HepG2 (cell line): ENCODE measurements around the gene GRM7. TPM values are rescaled to one million over a fixed set of nuclear protein-coding genes. Genes with fewer than 3 reads are reported as not detected.

Source experiments
- ATAC-seq: fragments of 200-7000 bp; cut with Tn5 transposase; 3 replicates; pipeline ENCODE4 v1.9.1; 2020; ENCODE audit warnings: mild to moderate bottlenecking, moderate library complexity
- BruUV-seq: library from RNA; stranded (reverse); fragments of 400-500 nt; replicated peaks from 2 replicates; lab custom pipeline; 2021; lab: Mats Ljungman, UMichigan
- CTCF ChIA-PET: fragments of 300-600 bp; formaldehyde crosslinking; extraction: SDS; loops from one replicate; lab custom pipeline; 2021; ENCODE audit warnings: low total read pairs, inconsistent platforms, low intra/inter-chr PET ratio; lab: Yijun Ruan, JAX
- POLR2A ChIA-PET: fragments of 350-600 bp; sonication (Branson Sonifier 250); formaldehyde crosslinking; loops from one replicate; lab custom pipeline; 2020; ENCODE audit warnings: antibody characterized with exemption, inconsistent platforms; lab: Yijun Ruan, JAX
- DNase-seq: peaks from one replicate; pipeline ENCODE4 v3.0.0-alpha.2; 2015; ENCODE audit warnings: low spot score
- FAIRE-seq: peaks from 3 replicates; lab custom pipeline; 2011; peaks lifted over from hg19 to GRCh38; lab: Jason Lieb, UNC
- H2AFZ ChIP-seq: one replicate; pipeline ENCODE4 v1.6.1; 2011; ENCODE audit warnings: low read length, inconsistent platforms
- H3K27ac ChIP-seq: fragments of 300-600 bp; 3 replicates; pipeline ENCODE4 v1.8.0; 2011; ENCODE audit warnings: mixed run types, mild to moderate bottlenecking, mixed read lengths, low read length, inconsistent platforms; ENCODE audit not compliant: insufficient read depth; ENCODE audit errors: extremely low read length
- H3K27me3 ChIP-seq, 2 experiments: fragments of 200-600 bp in 1 of 2; 2 replicates in 1 of 2; 3 replicates in 1 of 2; pipeline versions ENCODE4 v1.6.0 to v1.8.0; 2011; ENCODE audit warnings: low read length in 2 of 2, mild to moderate bottlenecking in 2 of 2, moderate library complexity in 2 of 2, inconsistent platforms in 1 of 2; ENCODE audit not compliant: insufficient read depth in 2 of 2, control insufficient read depth in 1 of 2
- H3K36me3 ChIP-seq, 2 experiments: fragments of 200-600 bp in 1 of 2; replicated peaks in 1 of 2; 2 replicates in 1 of 2; 3 replicates in 1 of 2; pipeline versions ENCODE4 v1.5.1 to v1.8.0; 2011; ENCODE audit warnings: low read length in 2 of 2, inconsistent platforms in 1 of 2; ENCODE audit not compliant: insufficient read depth in 2 of 2, control insufficient read depth in 1 of 2
- H3K4me1 ChIP-seq: 2 replicates; pipeline ENCODE4 v1.5.1; 2012; ENCODE audit warnings: low read length, inconsistent platforms; ENCODE audit not compliant: insufficient read depth
- H3K4me2 ChIP-seq: 2 replicates; pipeline ENCODE4 v1.6.0; 2011; ENCODE audit warnings: low read depth, low read length, inconsistent platforms
- H3K4me3 ChIP-seq, 3 experiments: fragments of 200-600 bp in 1 of 3; sonication (generic), shearing (Covaris generic) in 1 of 3; replicated peaks in 1 of 3; 2 replicates each; pipeline ENCODE4 v1.5.1; 2011 to 2016; ENCODE audit warnings: low read length in 3 of 3, inconsistent platforms in 2 of 3, low read depth in 2 of 3, mild to moderate bottlenecking in 2 of 3, control low read depth in 1 of 3, mixed read lengths in 1 of 3; ENCODE audit not compliant: insufficient read depth in 1 of 3
- H3K79me2 ChIP-seq: one replicate; pipeline ENCODE4 v1.6.1; 2011; ENCODE audit warnings: low read length, inconsistent platforms; ENCODE audit not compliant: insufficient read depth
- H3K9ac ChIP-seq: 2 replicates; pipeline ENCODE4 v1.6.0; 2011; ENCODE audit warnings: mild to moderate bottlenecking, low read depth, low read length, inconsistent platforms; ENCODE audit not compliant: insufficient read depth
- H3K9me3 ChIP-seq: 2 replicates; pipeline ENCODE4 v1.5.1; 2012; ENCODE audit warnings: mild to moderate bottlenecking, low read length
- H4K20me1 ChIP-seq: 2 replicates; pipeline ENCODE4 v1.6.0; 2011; ENCODE audit warnings: inconsistent platforms, mild to moderate bottlenecking, low read length, moderate library complexity; ENCODE audit not compliant: insufficient read depth
- CEBPG ChIP-seq: IDR thresholded peaks from 2 replicates; pipeline ENCODE4 v1.6.1; 2016
- EP300 ChIP-seq, 3 experiments: sonication (generic) in 1 of 3; formaldehyde crosslinking in 1 of 3; IDR thresholded peaks; 2 replicates each; pipeline versions ENCODE4 v1.5.1 to v1.6.1; 2011 to 2020; ENCODE audit warnings: low read depth in 2 of 3, low read length in 2 of 3, borderline replicate concordance in 1 of 3, improper control_type of control experiment in 1 of 3, mild to moderate bottlenecking in 1 of 3, missing genetic modification reagents in 1 of 3, moderate library complexity in 1 of 3
- ESRRA ChIP-seq: sonication (generic); formaldehyde crosslinking; IDR thresholded peaks from 2 replicates; pipeline ENCODE4 v1.5.1; 2020; ENCODE audit warnings: mild to moderate bottlenecking, low read depth, missing genetic modification reagents
- HCFC1 ChIP-seq: fragments of 150-350 bp; IDR thresholded peaks from 2 replicates; pipeline ENCODE4 v1.6.1; 2014; ENCODE audit warnings: low read depth, low read length
- KAT2B ChIP-seq: fragments of 150-350 bp; IDR thresholded peaks from 2 replicates; pipeline ENCODE4 v1.6.1; 2014; ENCODE audit warnings: low read depth, low read length, borderline replicate concordance
- KLF12 ChIP-seq: sonication (generic); formaldehyde crosslinking; IDR thresholded peaks from 2 replicates; pipeline ENCODE4 v1.4.0; 2020; ENCODE audit warnings: missing genetic modification reagents, borderline replicate concordance
- RELA ChIP-seq: sonication (generic); formaldehyde crosslinking; IDR thresholded peaks from 2 replicates; pipeline ENCODE4 v1.4.0; 2020; ENCODE audit warnings: missing genetic modification reagents
- SRSF1 ChIP-seq: fragments of 200-400 bp; formaldehyde crosslinking; optimal IDR thresholded peaks from 2 replicates; pipeline ENCODE3; 2017; ENCODE audit warnings: mild to moderate bottlenecking, low read depth, low read length, moderate library complexity
- ZNF136 ChIP-seq: sonication (generic); formaldehyde crosslinking; IDR thresholded peaks from 2 replicates; pipeline ENCODE4 v1.8.1; 2022; ENCODE audit warnings: low read depth, mild to moderate bottlenecking, moderate library complexity, missing genetic modification reagents
- WGBS: methylation state at CpG from one replicate; pipeline ENCODE4 v1.1.6; 2017; ENCODE audit warnings: low lambda C conversion rate; 5-methylcytosine and 5-hydroxymethylcytosine counted together
- in situ Hi-C: cut with HindIII; loops from 2 replicates; pipeline ENCODE4 v1.10.0; 2017; ENCODE audit warnings: low pct_unique_long_range_greater_than_20kb; ENCODE audit not compliant: extremely low pct_ligation_motif_present
- intact Hi-C: fragments of 100-400 bp; cut with micrococcal nuclease; formaldehyde crosslinking; loops from one replicate; pipeline ENCODE4 v1.10.0; 2022; ENCODE audit not compliant: unreplicated experiment
- polyA plus RNA-seq, 8 experiments: library from polyadenylated mRNA; depleted of rRNA in 3 of 8; stranded (reverse) in 7 of 8; unstranded in 1 of 8; fragments of >200 nt; fragmentation: Illumina TruSeq in 4 of 8; extraction: Trizol in 4 of 8; gene quantifications; 2 replicates each; pipeline versions ENCODE4 v1.2.1 to v1.2.3, GENCODE V29; 2011 to 2016; ENCODE audit warnings: low read depth in 4 of 8, missing spikeins in 1 of 8, mixed read lengths in 1 of 8; ENCODE audit not compliant: insufficient read depth in 1 of 8
- total RNA-seq, 5 experiments: library from RNA; depleted of rRNA; stranded (reverse); fragments of >200 nt; fragmentation: Illumina TruSeq; extraction: Trizol; gene quantifications; 2 replicates each; pipeline ENCODE4 v1.2.3, GENCODE V29; 2016; ENCODE audit warnings: low read depth in 1 of 5

GRM7 gene
- total and polyA plus RNA-seq, 2 of the 13 experiments (the other 11 are each of a cell fraction or from before 2014, with no cell fraction given): not detected

DNA sequence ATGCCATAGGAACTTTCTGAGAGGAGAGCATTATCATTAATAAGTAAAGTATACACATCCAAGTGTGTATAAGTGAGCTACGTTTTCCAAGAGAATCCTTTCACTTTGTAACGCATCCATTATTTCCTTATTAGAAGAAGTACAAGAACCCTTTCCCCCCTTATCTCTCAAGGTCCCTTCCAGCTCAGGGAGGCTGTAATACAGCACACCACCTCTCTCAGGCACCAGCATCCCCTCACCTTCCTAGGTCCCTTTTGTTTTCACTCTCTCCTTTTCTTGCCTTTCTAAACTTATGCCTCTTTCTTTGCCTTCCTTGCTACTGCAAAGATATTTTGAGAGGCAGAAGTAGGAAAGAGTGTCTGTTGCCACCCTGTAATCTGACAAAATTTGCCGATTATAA lies 446.0 kb downstream of the GRM7 start:
- Histone ChIP-seq H3K27me3 (no peaks in the 10 kb centered on the region), H3K4me1 (no peaks in the 10 kb centered on the region), H2AFZ (no peak overlapping the region), H3K79me2 (no peaks in the 10 kb centered on the region), H3K9me3 (peaks cover 55% of the 10 kb centered on the region), H4K20me1 (no peaks in the 10 kb centered on the region)
- FAIRE-seq: no peak
- CTCF ChIA-PET: no interaction called here
- no peak for TF ChIP-seq ESRRA (CRISPR knock-in tag)
- TF ChIP-seq KLF12: no peak
- no peak for TF ChIP-seq ZNF136 (CRISPR knock-in tag)
- no peak for TF ChIP-seq SRSF1
- TF ChIP-seq KAT2B: no peak
- no peak for TF ChIP-seq EP300 (IDR thresholded peaks at IDR 0.05; ENCODE audit: low read depth in 2 of 2, low read length in 2 of 2)
- TF ChIP-seq EP300 (CRISPR knock-in tag; IDR thresholded peaks at IDR 0.05; ENCODE audit: borderline replicate concordance): no peak
- TF ChIP-seq RELA: no peak
- TF ChIP-seq, all 625 proteins: peak for 0
- WGBS: 2% methylated on average over 3 of the region's 3 CpGs
- Histone ChIP-seq H3K9ac (no peak overlapping the region), H3K4me3 (no peak overlapping the region), H3K36me3 (no peaks in the 10 kb centered on the region), H3K27ac (no peak overlapping the region), H3K4me2 (no peak overlapping the region)
- POLR2A ChIA-PET: no interaction called here
- no TSS peak for BruUV-seq
- DNase-seq (no peak), ATAC-seq (no peak)
- in situ Hi-C loops: no loop called here
- intact Hi-C loops: no loop called here

DNA sequence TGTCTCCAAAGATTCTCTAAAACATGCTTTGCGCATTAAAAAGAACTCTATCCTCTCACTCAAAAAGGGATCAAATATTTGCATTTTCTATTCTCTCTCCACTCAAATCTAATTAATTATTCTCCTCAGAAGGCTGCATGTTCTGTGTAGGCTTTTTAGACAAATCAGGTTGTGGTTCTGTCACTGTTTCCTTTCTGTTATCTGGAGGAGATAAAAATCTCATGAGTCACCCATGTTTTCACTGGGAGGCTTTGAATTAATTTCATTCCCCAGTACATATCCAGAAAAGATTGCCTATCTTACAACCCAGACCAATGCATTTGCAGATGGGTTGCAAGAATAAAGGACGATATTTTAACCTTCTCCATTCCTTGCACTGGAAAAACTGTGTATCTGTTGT lies 446.5 kb downstream of the GRM7 start:
- WGBS: 2% methylated on average over 2 of the region's 2 CpGs
- H3K4me1 ChIP-seq: no peaks in the 10 kb centered on the region
- TF ChIP-seq HCFC1: no peak
- no peak for TF ChIP-seq CEBPG (CRISPR knock-in tag)
- in situ Hi-C loops (no loop called here), intact Hi-C loops (no loop called here)
- H3K27me3 ChIP-seq: no peaks in the 10 kb centered on the region
- H3K9me3 ChIP-seq: peaks cover 60% of the 10 kb centered on the region
- H3K27ac ChIP-seq: no peak overlapping the region
- POLR2A ChIA-PET: no interaction called here
- no peaks in the 10 kb centered on the region for H3K36me3 ChIP-seq
- no peak overlapping the region for H3K4me3 ChIP-seq
- no peak for ATAC-seq
- H3K4me2 ChIP-seq: no peak overlapping the region
- no peaks in the 10 kb centered on the region for H3K79me2 ChIP-seq
- CTCF ChIA-PET: no interaction called here
- no peak overlapping the region for H3K9ac ChIP-seq
- no peak overlapping the region for H2AFZ ChIP-seq
- FAIRE-seq: no peak
- no TSS peak for BruUV-seq
- H4K20me1 ChIP-seq: no peaks in the 10 kb centered on the region
- no peak for DNase-seq
